ENCODE measurements around the gene STX8.

The STX8 gene

DNA sequence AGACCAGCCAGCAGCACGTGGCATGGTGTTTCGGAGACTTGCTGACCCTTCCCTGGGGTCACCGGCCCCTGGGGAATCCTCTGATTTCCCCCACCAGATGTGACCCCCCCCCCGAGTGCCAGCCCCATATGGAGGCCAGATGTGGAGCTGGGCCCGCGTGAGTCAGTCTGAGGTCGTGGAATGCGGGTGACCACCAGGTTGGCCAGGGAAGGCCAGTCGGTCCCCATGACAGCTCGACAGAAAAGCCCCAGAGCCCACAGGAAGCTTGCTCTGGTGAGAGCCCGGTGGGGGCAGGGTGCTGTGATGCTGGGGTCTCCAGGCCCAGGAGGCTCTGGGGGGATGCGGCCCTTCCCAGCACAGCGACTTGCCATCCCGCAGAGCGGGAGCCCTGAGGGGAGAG is 345.3 kb downstream of the STX8 start:
- Histone ChIP-seq H3K36me3 (ENCODE audit: insufficient read depth, low read length) (no peaks in the 10 kb centered on the region), H3K27me3 (ENCODE audit: insufficient read depth, low read length) (no peaks in the 10 kb centered on the region), H3K4me3 (ENCODE audit: low read length) (no peak overlapping the region), H3K27ac (ENCODE audit: low read depth, low read length) (no peak overlapping the region), H3K9me3 (ENCODE audit: insufficient read depth, low read depth, low read length) (no peaks in the 10 kb centered on the region), H3K4me1 (ENCODE audit: insufficient read depth, low read length) (0 out of 2 replicates have a peak, but pooled peaks cover 3% of the 10 kb centered on the region), H3K9ac (ENCODE audit: low read depth, low read length) (no peak overlapping the region)
- 78% methylated on average over 15 of the region's 15 CpGs for WGBS

DNA sequence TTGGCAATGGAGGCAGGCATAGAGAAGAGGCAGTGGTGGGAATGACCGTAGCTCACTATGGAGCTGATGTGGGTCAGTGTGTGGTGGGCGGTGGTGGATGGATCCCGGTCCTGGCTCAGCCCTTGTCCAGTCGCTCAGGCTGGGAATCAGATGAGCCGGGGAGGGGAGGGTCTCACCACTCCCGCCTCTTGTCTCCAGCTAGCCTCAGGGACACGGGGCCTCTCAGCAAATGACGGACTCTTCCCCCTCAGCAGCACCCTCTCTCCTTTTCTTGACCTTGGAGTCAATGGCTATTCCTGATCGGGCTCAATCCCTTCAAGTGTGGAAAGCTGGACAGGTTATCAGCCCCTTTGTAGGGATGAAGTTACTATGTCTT is 345.8 kb downstream of the STX8 start:
- Histone ChIP-seq H3K9ac (ENCODE audit: low read depth, low read length) (no peak overlapping the region), H3K9me3 (ENCODE audit: insufficient read depth, low read depth, low read length) (no peaks in the 10 kb centered on the region), H3K27me3 (ENCODE audit: insufficient read depth, low read length) (no peaks in the 10 kb centered on the region), H3K27ac (ENCODE audit: low read depth, low read length) (no peak overlapping the region), H3K4me3 (ENCODE audit: low read length) (no peak overlapping the region), H3K4me1 (ENCODE audit: insufficient read depth, low read length) (0 out of 2 replicates have a peak, but pooled peaks cover 3% of the 10 kb centered on the region), H3K36me3 (ENCODE audit: insufficient read depth, low read length) (no peaks in the 10 kb centered on the region)
- WGBS: 91% methylated on average over 9 of the region's 9 CpGs

DNA sequence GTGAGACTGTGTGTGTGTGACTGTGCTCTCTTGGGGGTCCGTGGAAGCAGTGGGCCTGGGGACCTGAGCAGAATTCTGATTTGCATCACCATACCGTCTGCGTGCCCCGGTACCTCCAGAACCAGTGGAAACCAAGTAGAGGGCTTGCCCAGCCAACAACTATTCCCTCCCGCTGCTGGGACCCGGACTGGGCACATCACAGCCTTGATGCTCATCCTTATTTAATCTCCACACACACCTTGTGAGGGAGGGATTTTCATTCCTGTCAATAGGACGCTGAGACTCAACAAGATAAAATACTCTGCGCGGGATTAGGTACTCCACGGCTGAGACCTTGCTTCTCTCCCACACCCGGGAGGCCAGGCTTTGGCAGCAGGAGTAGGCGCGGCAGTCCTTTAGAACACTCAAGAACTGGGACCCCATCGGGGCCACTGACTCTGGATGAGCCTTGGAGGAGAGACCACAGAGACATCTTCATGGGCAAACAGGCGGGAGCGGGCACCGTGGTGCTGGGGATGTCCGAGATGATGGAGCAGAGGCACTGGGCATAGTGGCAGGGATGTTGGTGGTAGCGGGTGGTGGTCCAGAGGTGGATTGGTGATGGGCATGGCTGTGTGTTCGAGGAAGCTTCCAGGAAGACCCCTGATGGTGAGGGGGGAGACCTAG is 346.3 kb downstream of the STX8 start:
- H3K9me3 ChIP-seq (ENCODE audit: insufficient read depth, low read depth, low read length): no peaks in the 10 kb centered on the region
- no peak overlapping the region for H3K9ac ChIP-seq (ENCODE audit: low read depth, low read length)
- no peak overlapping the region for H3K27ac ChIP-seq (ENCODE audit: low read depth, low read length)
- 87% methylated on average over 20 of the region's 20 CpGs for WGBS
- no peaks in the 10 kb centered on the region for H3K36me3 ChIP-seq (ENCODE audit: insufficient read depth, low read length)
- H3K4me1 ChIP-seq (ENCODE audit: insufficient read depth, low read length): 0 out of 2 replicates have a peak, but pooled peaks cover 3% of the 10 kb centered on the region
- no peak overlapping the region for H3K4me3 ChIP-seq (ENCODE audit: low read length)
- no peaks in the 10 kb centered on the region for H3K27me3 ChIP-seq (ENCODE audit: insufficient read depth, low read length)

DNA sequence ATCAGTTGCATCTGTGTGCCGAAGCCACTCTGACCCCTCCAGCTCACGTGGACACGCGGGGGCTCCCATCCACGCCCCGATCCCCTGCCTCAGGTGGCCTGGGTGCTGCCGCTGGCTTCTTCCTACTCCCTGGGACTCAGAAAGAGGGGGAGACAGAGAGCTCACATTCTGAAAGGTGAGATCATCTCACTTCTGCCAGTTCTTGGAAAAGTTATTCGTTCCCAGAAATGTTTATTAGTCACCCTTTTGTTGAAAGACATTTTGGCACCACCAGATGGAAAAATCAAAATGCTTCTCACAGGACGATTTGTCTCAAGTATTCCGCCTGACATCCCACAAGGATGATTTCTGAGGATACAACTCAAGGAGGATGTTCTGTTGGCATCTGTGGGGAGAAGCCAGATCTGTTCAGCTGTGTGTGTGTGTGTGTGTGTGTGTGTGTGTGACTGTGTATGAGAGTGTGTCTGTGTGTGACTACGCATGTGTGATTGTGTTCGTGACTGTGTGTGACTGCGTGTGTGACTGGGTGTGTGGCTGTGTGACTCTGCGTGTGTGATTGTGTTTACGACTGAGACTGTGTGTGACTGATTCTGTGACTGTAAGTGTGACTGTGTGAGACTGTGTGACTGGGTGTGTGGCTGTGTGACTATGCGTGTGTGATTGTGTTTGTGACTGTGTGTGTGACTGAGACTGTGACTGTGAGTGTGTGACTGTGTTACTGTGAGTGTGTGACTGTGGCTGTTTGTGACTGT is 347.0 kb downstream of the STX8 start:
- H3K36me3 ChIP-seq (ENCODE audit: insufficient read depth, low read length): no peaks in the 10 kb centered on the region
- 0 out of 2 replicates have a peak, but pooled peaks cover 3% of the 10 kb centered on the region for H3K4me1 ChIP-seq (ENCODE audit: insufficient read depth, low read length)
- H3K27ac ChIP-seq (ENCODE audit: low read depth, low read length): no peak overlapping the region
- no peak overlapping the region for H3K4me3 ChIP-seq (ENCODE audit: low read length)
- no peak overlapping the region for H3K9ac ChIP-seq (ENCODE audit: low read depth, low read length)
- no peaks in the 10 kb centered on the region for H3K27me3 ChIP-seq (ENCODE audit: insufficient read depth, low read length)
- 81% methylated on average over 16 of the region's 16 CpGs for WGBS
- H3K9me3 ChIP-seq (ENCODE audit: insufficient read depth, low read depth, low read length): no peaks in the 10 kb centered on the region

DNA sequence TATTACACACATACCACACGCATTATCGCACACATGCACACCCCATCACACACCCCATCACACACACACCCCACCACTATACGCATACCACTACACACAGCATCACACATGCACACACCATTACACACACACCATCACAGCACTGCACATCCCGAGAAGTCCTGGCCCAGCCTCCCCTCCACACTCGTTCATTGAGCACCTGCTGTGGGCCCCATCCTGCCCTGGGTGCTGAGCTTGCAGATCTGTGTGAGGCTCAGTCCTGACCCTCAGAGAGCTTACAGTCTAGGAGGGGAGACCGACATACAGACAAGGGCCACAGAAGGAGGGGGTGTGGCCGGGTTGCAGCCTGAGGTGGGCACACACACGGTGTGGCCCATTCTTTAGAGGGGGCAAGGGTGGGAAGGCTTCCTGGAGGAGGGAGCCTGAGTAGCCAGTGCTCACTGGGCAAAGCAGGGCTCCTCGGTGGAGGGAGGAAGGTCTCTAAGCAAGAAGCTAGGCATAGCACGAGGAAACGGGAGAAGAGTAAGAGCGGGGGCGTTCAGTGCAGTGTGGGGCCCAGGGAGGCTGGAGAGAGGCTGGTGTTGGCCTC is 347.7 kb downstream of the STX8 start:
- 83% methylated on average over 13 of the region's 13 CpGs for WGBS
- H3K9ac ChIP-seq (ENCODE audit: low read depth, low read length): no peak overlapping the region

GRCh38 chr17:9226794-9227135 is 348.9 kb downstream of the STX8 start:
- Histone ChIP-seq H3K9me3 (ENCODE audit: insufficient read depth, low read depth, low read length) (no peaks in the 10 kb centered on the region), H3K27me3 (ENCODE audit: insufficient read depth, low read length) (peaks cover 2% of the 10 kb centered on the region; the same call in 1 of the 2 replicates), H3K36me3 (ENCODE audit: insufficient read depth, low read length) (no peaks in the 10 kb centered on the region), H3K27ac (ENCODE audit: low read depth, low read length) (no peak overlapping the region), H3K4me3 (ENCODE audit: low read length) (no peak overlapping the region), H3K4me1 (ENCODE audit: insufficient read depth, low read length) (peaks cover 3% of the 10 kb centered on the region; the same call in 1 of the 2 replicates), H3K9ac (ENCODE audit: low read depth, low read length) (no peak overlapping the region)
- 67% methylated on average over 14 of the region's 14 CpGs for WGBS

More for the DNA sequence above, 347.7 kb downstream of the STX8 start:
- H3K4me3 ChIP-seq (ENCODE audit: low read length): no peak overlapping the region
- no peaks in the 10 kb centered on the region for H3K9me3 ChIP-seq (ENCODE audit: insufficient read depth, low read depth, low read length)
- no peaks in the 10 kb centered on the region; the same call in 1 of the 2 replicates for H3K27me3 ChIP-seq (ENCODE audit: insufficient read depth, low read length)
- H3K36me3 ChIP-seq (ENCODE audit: insufficient read depth, low read length): no peaks in the 10 kb centered on the region
- 0 out of 2 replicates have a peak, but pooled peaks cover 3% of the 10 kb centered on the region for H3K4me1 ChIP-seq (ENCODE audit: insufficient read depth, low read length)
- no peak overlapping the region for H3K27ac ChIP-seq (ENCODE audit: low read depth, low read length)

DNA sequence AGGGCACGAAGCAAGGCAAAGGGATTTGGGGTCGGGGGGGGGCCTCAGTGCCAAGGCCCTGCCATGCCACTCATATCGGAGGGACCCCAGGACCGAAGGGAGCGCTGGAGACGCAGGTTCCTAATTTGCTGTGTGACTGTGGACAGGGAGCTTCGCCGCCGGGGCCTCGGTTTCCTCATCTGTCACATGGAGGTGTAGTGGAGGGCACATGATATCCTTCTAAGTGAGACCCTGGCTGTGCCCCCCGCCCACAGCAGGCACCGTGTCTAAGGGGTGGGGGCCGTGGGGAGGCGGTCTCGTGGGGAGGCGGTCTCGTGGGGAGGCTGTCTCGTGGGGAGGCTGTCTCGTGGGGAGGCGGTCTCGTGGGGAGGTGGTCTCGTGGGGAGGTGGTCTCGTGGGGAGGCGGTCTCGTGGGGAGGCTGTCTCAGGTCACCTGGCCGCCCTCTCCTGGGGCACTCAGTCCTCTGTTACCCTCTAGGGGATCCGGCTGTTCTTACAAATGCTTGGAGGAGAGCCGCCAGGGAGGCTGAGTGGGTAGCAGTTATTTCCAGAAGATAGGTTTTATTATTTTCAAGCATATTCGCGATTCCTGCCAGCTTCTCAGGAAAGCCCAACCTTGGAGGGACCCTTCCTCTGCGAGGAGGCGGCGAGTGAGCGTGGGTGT is 349.4 kb downstream of the STX8 start:
- Histone ChIP-seq H3K4me3 (ENCODE audit: low read length) (no peak overlapping the region), H3K27ac (ENCODE audit: low read depth, low read length) (no peak overlapping the region), H3K4me1 (ENCODE audit: insufficient read depth, low read length) (peaks cover 8% of the 10 kb centered on the region), H3K27me3 (ENCODE audit: insufficient read depth, low read length) (peaks cover 2% of the 10 kb centered on the region; the same call in 1 of the 2 replicates), H3K36me3 (ENCODE audit: insufficient read depth, low read length) (no peaks in the 10 kb centered on the region), H3K9ac (ENCODE audit: low read depth, low read length) (no peak overlapping the region), H3K9me3 (ENCODE audit: insufficient read depth, low read depth, low read length) (no peaks in the 10 kb centered on the region)
- WGBS: 76% methylated on average over 34 of the region's 34 CpGs

GRCh38 chr17:9225305-9226101 is 350.1 kb downstream of the STX8 start:
- Histone ChIP-seq H3K9ac (ENCODE audit: low read depth, low read length) (no peak overlapping the region), H3K4me1 (ENCODE audit: insufficient read depth, low read length) (peaks cover 13% of the 10 kb centered on the region), H3K9me3 (ENCODE audit: insufficient read depth, low read depth, low read length) (no peaks in the 10 kb centered on the region), H3K36me3 (ENCODE audit: insufficient read depth, low read length) (no peaks in the 10 kb centered on the region), H3K4me3 (ENCODE audit: low read length) (no peak overlapping the region), H3K27ac (ENCODE audit: low read depth, low read length) (no peak overlapping the region), H3K27me3 (ENCODE audit: insufficient read depth, low read length) (peaks cover 2% of the 10 kb centered on the region; the same call in 1 of the 2 replicates)
- WGBS: 21% methylated on average over 32 of the region's 32 CpGs

- H3K36me3 ChIP-seq (ENCODE audit: insufficient read depth, low read length): no peaks in the 10 kb centered on the region
- no peak overlapping the region for H3K27ac ChIP-seq (ENCODE audit: low read depth, low read length)
- H3K4me3 ChIP-seq (ENCODE audit: low read length): no peak overlapping the region
- 87% methylated on average over 7 of the region's 7 CpGs for WGBS
- H3K9me3 ChIP-seq (ENCODE audit: insufficient read depth, low read depth, low read length): no peaks in the 10 kb centered on the region
- no peak overlapping the region for H3K9ac ChIP-seq (ENCODE audit: low read depth, low read length)
- peaks cover 19% of the 10 kb centered on the region for H3K4me1 ChIP-seq (ENCODE audit: insufficient read depth, low read length)
- peaks cover 2% of the 10 kb centered on the region; the same call in 1 of the 2 replicates for H3K27me3 ChIP-seq (ENCODE audit: insufficient read depth, low read length)
These were observed 351.1 kb downstream of the STX8 start for GRCh38 chr17:9224485-9224884.

GRCh38 chr17:9223531-9223930 is 352.1 kb downstream of the STX8 start:
- H3K27ac ChIP-seq (ENCODE audit: low read depth, low read length): no peak overlapping the region
- H3K4me3 ChIP-seq (ENCODE audit: low read length): no peak overlapping the region
- H3K27me3 ChIP-seq (ENCODE audit: insufficient read depth, low read length): peaks cover 2% of the 10 kb centered on the region; the same call in 1 of the 2 replicates
- peaks cover 19% of the 10 kb centered on the region for H3K4me1 ChIP-seq (ENCODE audit: insufficient read depth, low read length)
- no peaks in the 10 kb centered on the region for H3K36me3 ChIP-seq (ENCODE audit: insufficient read depth, low read length)
- H3K9me3 ChIP-seq (ENCODE audit: insufficient read depth, low read depth, low read length): no peaks in the 10 kb centered on the region
- 82% methylated on average over 8 of the region's 8 CpGs for WGBS
- H3K9ac ChIP-seq (ENCODE audit: low read depth, low read length): no peak overlapping the region

Data from HUES64 (cell line).